Measurements from ENCODE around the gene SHC1.

GRCh38 chr1:155015527-155016230 is 45.1 kb upstream of the SHC1 start:
- TF ChIP-seq CTCF (IDR thresholded peaks at IDR 0.05) (no peak), ZBTB33 (IDR thresholded peaks at IDR 0.05; ENCODE audit: borderline replicate concordance, low read depth) (no peak), GATA2 (CRISPR knock-in tag; IDR thresholded peaks at IDR 0.05) (no peak), PBX3 (IDR thresholded peaks at IDR 0.05) (no peak), SIN3A (IDR thresholded peaks at IDR 0.05; ENCODE audit: borderline replicate concordance, low read depth, low read length) (no peak), CHD2 (IDR thresholded peaks at IDR 0.05; ENCODE audit: low read length, partially characterized antibody) (no peak), TAF1 (IDR thresholded peaks at IDR 0.05; ENCODE audit: borderline replicate concordance, low read depth, low read length) (no peak), TEAD4 (IDR thresholded peaks at IDR 0.05; ENCODE audit: borderline replicate concordance, insufficient read depth) (no peak), NFIC (IDR thresholded peaks at IDR 0.05; ENCODE audit: borderline replicate concordance) (no peak), JUND (IDR thresholded peaks at IDR 0.05) (no peak)

All from SK-N-SH (cell line).